Tibial nerve (tissue), 4 donors: ENCODE results near the gene BCOR.

Source experiments
- CTCF ChIP-seq, 5 experiments: fragments of 200-600 bp in 3 of 5; fragments of 450-650 bp in 2 of 5; sonication (generic) in 3 of 5; IDR thresholded peaks; one replicate each; pipeline ENCODE4 v1.5.1; 2016 to 2019; ENCODE audit warnings: antibody characterized with exemption in 5 of 5, mild to moderate bottlenecking in 3 of 5, moderate library complexity in 2 of 5
- EP300 ChIP-seq, 2 donors: sonication (generic); formaldehyde crosslinking; IDR thresholded peaks; one replicate each; pipeline ENCODE4 v1.6.1; 2017; ENCODE audit warnings: antibody characterized with exemption in 2 of 2, mild to moderate bottlenecking in 1 of 2

- TF ChIP-seq EP300 (IDR thresholded peaks at IDR 0.05) (no peak), CTCF (IDR thresholded peaks at IDR 0.05) (no peak)
These were observed 24.7 kb upstream of the BCOR start for GRCh38 chrX:40122487-40122886.
